Lower leg skin (tissue), 3 donors: Measurements from ENCODE around the gene CAMK1G.

ENCODE experiments used
- CTCF ChIP-seq, 3 donors: fragments of 450-650 bp; IDR thresholded peaks; one replicate each; pipeline ENCODE4 v1.5.1; 2016; ENCODE audit warnings: antibody characterized with exemption in 3 of 3, mild to moderate bottlenecking in 3 of 3, moderate library complexity in 2 of 3
- POLR2A ChIP-seq, 2 donors: fragments of 450-650 bp; IDR thresholded peaks; one replicate each; pipeline ENCODE4 v1.6.1; 2016 to 2017; ENCODE audit warnings: antibody characterized with exemption in 2 of 2, mild to moderate bottlenecking in 1 of 2, moderate library complexity in 1 of 2

DNA sequence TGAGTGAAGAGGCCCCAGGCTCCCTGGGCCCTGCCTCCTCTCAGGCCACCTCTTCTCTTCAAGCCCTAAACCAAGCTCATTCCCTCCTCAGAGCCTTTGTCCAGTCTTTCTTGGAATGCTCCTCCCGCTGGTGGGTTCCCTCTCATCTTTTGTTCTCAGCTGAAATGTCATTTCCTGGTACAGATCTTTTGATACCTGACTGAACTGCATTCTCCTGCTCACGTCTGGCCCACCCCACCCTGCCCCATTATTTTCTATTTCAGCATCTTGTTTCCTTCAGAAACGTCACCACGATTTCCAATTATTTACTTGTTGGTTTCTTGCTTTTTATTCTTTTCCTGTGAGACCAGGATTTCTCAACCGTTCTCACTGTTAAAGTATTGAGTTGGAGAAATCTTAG is 52.3 kb downstream of the CAMK1G start:
- no peak for TF ChIP-seq CTCF (IDR thresholded peaks at IDR 0.05)
- no peak for TF ChIP-seq POLR2A (IDR thresholded peaks at IDR 0.05)
